ENCODE measurements around the gene CHD5.

DNA sequence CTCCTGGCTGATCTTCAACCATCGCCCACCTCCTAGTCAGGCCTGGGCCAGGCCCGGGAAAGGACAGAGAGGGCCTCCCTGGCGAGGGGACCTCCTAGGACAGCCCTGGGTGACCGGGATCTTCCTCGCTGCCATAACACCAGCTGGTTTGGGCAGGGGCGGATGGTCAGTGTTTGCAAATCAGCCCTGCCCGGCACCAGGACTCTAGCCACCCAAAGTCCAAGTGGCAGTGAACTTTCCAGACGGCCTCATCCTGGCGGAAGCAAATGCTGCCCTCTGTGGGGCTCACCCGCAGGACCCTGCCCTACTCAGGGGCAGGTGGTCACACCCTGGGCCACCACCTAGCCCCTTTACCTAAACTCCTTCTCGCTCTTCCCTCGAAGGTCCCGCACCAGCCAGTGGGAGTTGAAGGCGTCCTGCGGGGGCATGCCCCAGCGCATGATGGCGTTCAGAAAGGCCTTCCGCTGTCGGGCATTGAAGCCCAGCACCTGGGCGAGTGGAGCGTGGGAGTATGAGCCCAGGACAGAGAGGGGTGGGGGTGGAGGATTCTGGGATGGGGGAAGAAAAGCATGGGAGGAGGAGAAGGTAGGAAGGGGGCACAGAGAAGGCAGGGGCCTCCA, 55.3 kb downstream of the CHD5 start:
- TF ChIP-seq, protein P1, sequence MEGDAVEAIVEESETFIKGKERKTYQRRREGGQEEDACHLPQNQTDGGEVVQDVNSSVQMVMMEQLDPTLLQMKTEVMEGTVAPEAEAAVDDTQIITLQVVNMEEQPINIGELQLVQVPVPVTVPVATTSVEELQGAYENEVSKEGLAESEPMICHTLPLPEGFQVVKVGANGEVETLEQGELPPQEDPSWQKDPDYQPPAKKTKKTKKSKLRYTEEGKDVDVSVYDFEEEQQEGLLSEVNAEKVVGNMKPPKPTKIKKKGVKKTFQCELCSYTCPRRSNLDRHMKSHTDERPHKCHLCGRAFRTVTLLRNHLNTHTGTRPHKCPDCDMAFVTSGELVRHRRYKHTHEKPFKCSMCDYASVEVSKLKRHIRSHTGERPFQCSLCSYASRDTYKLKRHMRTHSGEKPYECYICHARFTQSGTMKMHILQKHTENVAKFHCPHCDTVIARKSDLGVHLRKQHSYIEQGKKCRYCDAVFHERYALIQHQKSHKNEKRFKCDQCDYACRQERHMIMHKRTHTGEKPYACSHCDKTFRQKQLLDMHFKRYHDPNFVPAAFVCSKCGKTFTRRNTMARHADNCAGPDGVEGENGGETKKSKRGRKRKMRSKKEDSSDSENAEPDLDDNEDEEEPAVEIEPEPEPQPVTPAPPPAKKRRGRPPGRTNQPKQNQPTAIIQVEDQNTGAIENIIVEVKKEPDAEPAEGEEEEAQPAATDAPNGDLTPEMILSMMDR (IDR thresholded peaks at IDR 0.05), result no peak
- TF ChIP-seq POLR2A (IDR thresholded peaks at IDR 0.05), result no peak
